Heart left ventricle (tissue), 16 donors: ENCODE data around the gene ABL1. TPM values are rescaled to one million over a fixed set of nuclear protein-coding genes. Genes with fewer than 3 reads are reported as not detected.

Source experiments
- ATAC-seq, 4 donors: fragments of 200-7000 bp; cut with Tn5 transposase; one replicate each; pipeline ENCODE4 v1.9.1; 2020 to 2022; ENCODE audit warnings: moderate library complexity in 4 of 4, mild to moderate bottlenecking in 3 of 4, moderate number of reproducible peaks in 1 of 4
- DNase-seq, 5 donors: peaks; one replicate each; pipeline ENCODE4 v3.0.0-alpha.2; 2020
- H3K27ac ChIP-seq, 12 donors: fragments of 200-600 bp; sonication (generic) in 4 of 12; one replicate each; pipeline versions ENCODE4 v1.5.0 to v1.8.0; 2016 to 2022; ENCODE audit warnings: mild to moderate bottlenecking in 2 of 12
- H3K27me3 ChIP-seq, 9 donors: fragments of 200-600 bp; sonication (generic) in 2 of 9; one replicate each; pipeline versions ENCODE4 v1.5.1 to v1.8.0; 2016 to 2022; ENCODE audit warnings: mild to moderate bottlenecking in 3 of 9
- H3K36me3 ChIP-seq, 9 donors: fragments of 200-600 bp; sonication (generic) in 2 of 9; one replicate each; pipeline versions ENCODE4 v1.5.0 to v1.8.0; 2018 to 2022; ENCODE audit warnings: mild to moderate bottlenecking in 2 of 9
- H3K4me1 ChIP-seq, 12 donors: fragments of 200-600 bp; sonication (generic) in 4 of 12; one replicate each; pipeline versions ENCODE4 v1.5.0 to v1.8.0; 2016 to 2022; ENCODE audit warnings: mild to moderate bottlenecking in 3 of 12
- H3K4me3 ChIP-seq, 12 donors: fragments of 200-600 bp; sonication (generic) in 4 of 12; one replicate each; pipeline versions ENCODE4 v1.5.0 to v1.8.0; 2017 to 2022; ENCODE audit warnings: mild to moderate bottlenecking in 9 of 12, moderate library complexity in 4 of 12
- H3K9me3 ChIP-seq, 12 donors: fragments of 200-600 bp; sonication (generic) in 4 of 12; one replicate each; pipeline versions ENCODE4 v1.5.0 to v1.8.0; 2016 to 2022; ENCODE audit warnings: mild to moderate bottlenecking in 1 of 12
- CTCF ChIP-seq, 12 donors: fragments of 200-600 bp; sonication (generic) in 4 of 12; IDR thresholded peaks; one replicate each; pipeline versions ENCODE4 v1.5.0 to v1.8.0; 2018 to 2022; ENCODE audit warnings: antibody characterized with exemption in 12 of 12, mild to moderate bottlenecking in 5 of 12
- POLR2A ChIP-seq, 2 donors: fragments of 450-650 bp; IDR thresholded peaks; one replicate each; pipeline ENCODE4 v1.6.1; 2017; ENCODE audit warnings: antibody characterized with exemption in 2 of 2, mild to moderate bottlenecking in 2 of 2, moderate library complexity in 2 of 2
- WGBS, 4 donors: extraction: QIAGEN DNeasy Blood & Tissue Kit in 2 of 4; methylation state at CpG; one replicate each; pipeline versions ENCODE4 v1.1.5 to v1.1.7; 2013 to 2018; 5-methylcytosine and 5-hydroxymethylcytosine counted together
- intact Hi-C, 10 donors: fragments of 100-400 bp; cut with DNase I; formaldehyde crosslinking; loops; one replicate each; pipeline versions ENCODE4 v1.11.1 to v1.14.2; 2022
- polyA plus RNA-seq, 2 donors: library from polyadenylated mRNA; stranded (reverse); fragments of 200-250 nt; gene quantifications; one replicate each; pipeline ENCODE4 v1.2.3, GENCODE V29; 2013
- total RNA-seq, 9 donors: library from RNA; depleted of rRNA in 2 of 9; stranded (reverse); fragments of >200 nt in 2 of 9; fragmentation: NEBNext Ultra II Directional in 3 of 9; extraction: Animal tissue kit (Norgen Biotek cat#: 25700) in 3 of 9; gene quantifications; one replicate each; pipeline versions ENCODE4 v1.1.0 to v1.2.4, GENCODE V29; 2016 to 2023
- donor health status: ischemic (EF 13 %, LVEDD 7.1; RV severe dilation, severe dysfunction).
- donor health status: healthy with polysubstance abuse.
- donor health status: DM: no; HTN: yes; CAD: no.
- donor health status: DM: no; HTN: no; CAD: no.
- donor health status: ischemic (EF 25% LVEDD 6.9; RV normal size, moderate dysfunction).
- donor health status: ischemic (EF 25% LVEDD 5.7; RV mildly dilated, moderate dysfunction).
- donor health status: healthy.
- donor health status: DM: yes; HTN: yes; CAD: no.
- donor health status: ischemic (EF 35%, LVEDD 5.7; RV mildly dilated, moderate dysfunction).
- donor health status: nonischemic (EF 11% LVEDD 7.7; RV severe dilation, severe dysfunction).
- donor health status: DM: yes; HTN: yes; CAD: no.
- donor health status: PGD.
- donor health status: ischemic (EF 29% LVEDD 5.4; RV normal size, mild dysfunction).
- donor health status: nonischemic (EF 23%, LVEDD 6.1; RV moderate dilation, normal function).

Gene ABL1
- total and polyA plus RNA-seq, 11 donors = 13.2 to 49.8 (median 33.8) TPM

DNA sequence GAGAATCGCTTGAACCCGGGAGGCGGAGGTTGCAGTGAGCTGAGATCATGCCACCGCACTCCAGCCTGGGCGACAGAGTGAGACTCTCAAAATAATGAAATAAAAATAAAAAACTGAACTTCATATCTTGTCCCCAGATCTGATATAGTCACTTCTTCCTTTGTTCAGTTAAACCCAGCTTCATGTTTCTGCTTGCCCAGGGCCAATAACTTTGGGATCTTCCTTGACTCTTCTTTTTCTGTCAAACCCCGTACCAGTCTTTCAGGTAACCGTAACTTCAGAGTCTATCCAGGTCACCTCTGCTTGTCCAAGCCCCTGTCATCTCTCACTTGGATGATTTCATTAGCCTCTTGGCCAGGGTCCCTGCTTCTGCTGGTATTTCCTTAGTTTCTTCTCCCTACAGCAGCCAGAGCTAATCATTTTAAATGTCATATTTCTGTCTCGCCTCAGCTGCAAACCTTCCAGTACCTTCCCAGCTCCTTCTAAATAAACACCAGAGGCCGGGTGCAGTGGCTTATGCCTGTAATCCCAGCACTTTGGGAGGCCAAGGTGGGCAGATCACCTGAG lies 19.7 kb upstream of the ABL1 start:
- no peak overlapping the region for H3K4me3 ChIP-seq
- H3K27me3 ChIP-seq = no peaks in the 10 kb centered on the region
- WGBS, 4 donors = 64 to 77% (median 69%) methylated on average over 9 of the region's 9 CpGs
- ATAC-seq (peak in 2 of 4 donors; percentile 15 to 49), DNase-seq (no peak)
- TF ChIP-seq POLR2A (IDR thresholded peaks at IDR 0.05) = no peak
- TF ChIP-seq CTCF (IDR thresholded peaks at IDR 0.05) = no peak
- peak overlapping the region in 1 of 12 donors; percentile 52 for H3K27ac ChIP-seq
- H3K9me3 ChIP-seq = peaks cover 0 to 12% (median 0%) of the 10 kb centered on the region in 12 donors
- no peaks in the 10 kb centered on the region for H3K36me3 ChIP-seq
- intact Hi-C loops = no loop called here
- H3K4me1 ChIP-seq = peaks cover 0 to 11% (median 0%) of the 10 kb centered on the region in 12 donors

DNA sequence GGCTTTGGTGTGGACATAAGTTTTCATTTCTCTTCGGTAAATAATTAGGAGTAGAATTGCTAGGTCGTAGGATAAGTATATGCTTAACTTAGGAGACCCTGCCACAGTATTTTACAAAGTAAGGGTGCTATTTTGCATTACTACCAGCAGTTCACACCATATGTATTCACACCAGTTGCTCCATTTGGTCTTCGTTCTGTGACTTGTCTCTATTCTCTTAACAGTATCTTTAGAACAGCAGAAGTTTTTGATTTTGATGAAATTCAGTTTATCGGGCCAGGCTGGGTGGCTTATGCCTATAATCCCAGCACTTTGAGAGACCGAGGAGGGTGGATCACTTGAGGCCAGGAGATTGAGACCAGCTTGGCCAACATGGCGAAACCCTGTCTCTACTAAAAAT lies 17.1 kb upstream of the ABL1 start:
- Histone ChIP-seq H3K27ac (no peak overlapping the region), H3K27me3 (no peaks in the 10 kb centered on the region), H3K9me3 (peaks cover 0 to 8% (median 0%) of the 10 kb centered on the region in 12 donors), H3K4me1 (peaks cover 0 to 14% (median 0%) of the 10 kb centered on the region in 12 donors), H3K4me3 (no peak overlapping the region), H3K36me3 (no peaks in the 10 kb centered on the region)
- ATAC-seq (no peak), DNase-seq (no peak)
- 95 to 99% (median 98%) methylated on average over 6 of the region's 6 CpGs for WGBS, 4 donors
- intact Hi-C loops = no loop called here
- TF ChIP-seq POLR2A (IDR thresholded peaks at IDR 0.05) (no peak), CTCF (IDR thresholded peaks at IDR 0.05) (no peak)

- Histone ChIP-seq H3K27me3 (no peaks in the 10 kb centered on the region), H3K4me3 (no peak overlapping the region), H3K9me3 (peaks cover 0 to 8% (median 0%) of the 10 kb centered on the region in 12 donors), H3K36me3 (no peaks in the 10 kb centered on the region), H3K27ac (no peak overlapping the region), H3K4me1 (peaks cover 0 to 32% (median 16%) of the 10 kb centered on the region in 12 donors)
- DNase-seq = no peak
- ATAC-seq = no peak
- WGBS, 4 donors = 69 to 72% (median 71%) methylated on average over 5 of the region's 5 CpGs
- intact Hi-C loops = loop anchor here in 2 of 10 donors (2.0 to 5.0 kb wide), 2 partner anchors 27 to 33 kb away; no protein-coding TSS in a partner anchor
- TF ChIP-seq POLR2A (IDR thresholded peaks at IDR 0.05) (no peak), CTCF (IDR thresholded peaks at IDR 0.05) (no peak)
Observed at GRCh38 chr9:130820135-130820738, 14.8 kb upstream of the ABL1 start.

- no peaks in the 10 kb centered on the region for H3K9me3 ChIP-seq
- DNase-seq = no peak
- intact Hi-C loops = loop anchor here in 1 of 10 donors (5.0 kb wide), 1 partner anchor 36 kb away; no protein-coding TSS in a partner anchor
- no peak for TF ChIP-seq POLR2A (IDR thresholded peaks at IDR 0.05)
- H3K27me3 ChIP-seq = no peaks in the 10 kb centered on the region
- H3K27ac ChIP-seq = peak overlapping the region in 3 of 12 donors; percentile 79 to 82 (median 80)
- H3K36me3 ChIP-seq = no peaks in the 10 kb centered on the region
- ATAC-seq = peak in 3 of 4 donors; percentile 19 to 25 (median 20)
- WGBS, 4 donors = 81 to 96% (median 89%) methylated on average over 6 of the region's 6 CpGs
- no peak overlapping the region for H3K4me3 ChIP-seq
- H3K4me1 ChIP-seq = peaks cover 0 to 35% (median 25%) of the 10 kb centered on the region in 12 donors
Observed at GRCh38 chr9:130823435-130823834, 11.6 kb upstream of the ABL1 start.
